ENCODE data around the gene LGALS3BP.

LGALS3BP gene

DNA sequence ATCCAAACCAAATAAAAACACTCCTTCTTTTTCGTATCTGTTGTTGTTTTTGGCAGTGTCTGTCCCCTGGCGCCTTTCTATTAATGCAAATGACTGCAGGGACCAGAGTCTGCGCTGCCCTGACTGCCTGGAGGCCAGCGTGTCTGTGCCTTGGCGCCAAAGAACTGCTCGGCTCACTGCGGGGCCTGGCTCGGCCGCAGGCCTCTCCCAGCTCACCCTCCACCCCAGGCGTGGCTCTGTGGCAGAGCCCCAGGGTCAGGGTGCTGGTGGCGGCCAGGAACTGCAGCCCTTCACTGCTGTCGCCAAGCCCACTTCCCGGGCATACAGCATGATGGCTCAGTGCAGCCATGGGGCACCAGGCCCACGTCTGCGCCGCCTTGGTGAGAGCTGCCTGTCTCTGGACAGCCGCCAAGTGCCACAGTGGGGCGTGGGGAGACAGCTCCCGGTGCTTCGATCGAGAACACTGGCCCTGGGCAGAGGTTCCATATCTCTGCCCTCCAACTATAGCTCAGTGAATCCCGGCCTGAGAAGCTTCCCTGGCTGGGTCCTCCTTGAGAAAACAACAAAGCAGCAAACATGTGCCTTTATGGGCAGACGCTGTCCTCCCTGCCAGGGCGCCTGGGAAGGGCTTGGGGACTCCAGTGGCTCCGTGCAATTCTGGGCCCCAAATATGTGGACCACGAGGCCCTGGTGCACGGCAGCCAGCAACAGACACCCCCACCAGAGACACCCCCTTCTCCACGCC is 18.8 kb upstream of the LGALS3BP start:
- no peak for DNase-seq

DNA sequence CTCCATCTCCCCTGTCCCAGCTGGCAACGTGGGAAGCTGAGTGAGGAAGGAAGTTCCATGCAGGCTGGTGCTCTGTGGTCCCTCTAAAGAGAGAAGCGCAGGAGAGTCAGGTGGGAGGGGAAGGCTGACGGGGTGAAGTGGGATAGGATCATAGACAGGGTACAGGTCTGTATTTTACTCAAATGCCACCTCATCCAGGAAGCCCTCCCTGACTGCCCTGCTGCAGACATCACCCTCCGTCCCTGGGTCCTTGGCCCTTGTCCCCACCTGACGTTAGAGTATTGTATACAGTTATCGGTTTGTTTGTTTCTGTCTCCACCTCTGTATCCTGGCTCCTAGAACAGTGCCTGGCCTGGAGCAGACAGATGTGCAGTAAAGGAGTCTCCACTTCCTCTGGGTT is 18.2 kb upstream of the LGALS3BP start:
- no peak for DNase-seq

DNA sequence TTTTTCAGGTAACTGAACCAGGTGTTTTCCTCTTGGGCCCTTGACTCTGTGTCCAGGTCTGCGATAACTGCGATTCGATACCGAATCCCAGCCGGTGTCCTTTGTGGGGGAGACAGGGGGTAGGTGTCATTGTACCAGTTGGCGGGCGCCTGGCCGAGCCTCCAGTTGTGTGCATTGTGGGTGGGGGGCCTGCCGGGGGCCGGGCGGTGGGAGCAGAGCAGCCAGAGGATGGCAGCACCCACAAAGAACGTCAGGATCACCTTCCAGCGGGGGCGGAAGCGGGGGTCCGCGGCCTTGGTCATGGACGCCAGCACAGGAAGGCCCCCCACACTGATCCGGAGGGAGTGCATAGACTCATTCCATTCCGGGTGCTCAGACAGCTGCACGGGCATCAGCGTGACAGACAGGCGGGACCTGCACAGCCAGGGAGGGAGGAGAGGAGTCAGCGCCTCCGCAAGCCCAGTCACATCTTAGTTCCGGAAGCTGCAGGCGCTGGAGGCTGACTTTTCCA is 17.6 kb upstream of the LGALS3BP start:
- DNase-seq = no peak

DNA sequence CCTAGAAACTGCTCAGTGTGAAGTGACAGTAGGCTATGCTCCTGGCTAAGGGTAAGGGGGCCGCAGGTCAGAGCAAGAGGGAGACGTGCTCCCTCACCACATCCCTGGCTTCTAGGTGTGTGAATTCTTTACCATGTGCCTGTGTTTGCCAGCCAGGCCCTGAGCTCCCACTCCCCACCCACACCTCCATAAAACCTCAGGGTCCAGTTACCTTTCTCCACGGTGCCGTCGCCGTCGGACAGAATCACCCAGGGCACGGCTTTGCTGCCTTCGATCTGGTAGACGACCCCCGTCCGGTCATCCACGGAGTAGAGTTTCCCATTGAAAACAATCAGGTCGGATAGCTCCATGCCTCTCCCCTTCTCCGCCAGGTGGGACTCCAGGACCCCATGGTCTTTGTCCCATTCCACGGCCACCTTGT is 17.1 kb upstream of the LGALS3BP start:
- no peak for DNase-seq

DNA sequence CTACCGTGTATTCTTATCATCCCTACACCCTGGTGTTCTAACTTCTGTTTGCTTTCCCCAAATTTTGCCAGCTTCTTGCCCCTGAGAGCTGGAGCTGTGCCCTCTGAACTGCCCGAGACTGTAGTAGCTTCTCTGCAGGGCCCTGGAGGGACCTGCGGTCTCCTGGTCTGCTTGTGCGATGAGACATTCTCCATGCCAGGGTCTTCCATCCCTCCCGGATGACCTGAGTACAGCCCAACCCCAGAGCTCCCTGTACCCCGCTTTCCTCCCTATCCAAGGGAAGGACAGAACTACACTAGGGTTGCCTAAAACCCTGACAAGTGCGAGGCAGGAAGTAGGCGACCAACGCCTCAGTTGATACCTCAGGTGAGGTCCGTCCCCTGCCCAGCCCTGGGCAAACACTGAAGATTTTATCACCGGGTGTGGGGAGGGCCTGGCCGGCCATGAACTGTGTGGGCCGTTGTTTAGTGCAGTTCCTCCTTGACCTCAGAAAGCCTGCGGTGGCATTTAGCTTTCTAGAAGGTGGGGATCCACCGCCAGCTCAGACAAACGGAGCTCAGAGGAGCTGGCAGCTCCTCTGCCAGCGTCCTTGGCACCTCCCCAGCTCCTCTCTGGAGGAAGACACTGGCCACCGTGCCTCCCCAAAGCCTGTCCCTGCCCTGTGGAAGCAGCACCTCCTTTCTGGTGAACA is 16.2 kb upstream of the LGALS3BP start:
- no peak for DNase-seq

DNA sequence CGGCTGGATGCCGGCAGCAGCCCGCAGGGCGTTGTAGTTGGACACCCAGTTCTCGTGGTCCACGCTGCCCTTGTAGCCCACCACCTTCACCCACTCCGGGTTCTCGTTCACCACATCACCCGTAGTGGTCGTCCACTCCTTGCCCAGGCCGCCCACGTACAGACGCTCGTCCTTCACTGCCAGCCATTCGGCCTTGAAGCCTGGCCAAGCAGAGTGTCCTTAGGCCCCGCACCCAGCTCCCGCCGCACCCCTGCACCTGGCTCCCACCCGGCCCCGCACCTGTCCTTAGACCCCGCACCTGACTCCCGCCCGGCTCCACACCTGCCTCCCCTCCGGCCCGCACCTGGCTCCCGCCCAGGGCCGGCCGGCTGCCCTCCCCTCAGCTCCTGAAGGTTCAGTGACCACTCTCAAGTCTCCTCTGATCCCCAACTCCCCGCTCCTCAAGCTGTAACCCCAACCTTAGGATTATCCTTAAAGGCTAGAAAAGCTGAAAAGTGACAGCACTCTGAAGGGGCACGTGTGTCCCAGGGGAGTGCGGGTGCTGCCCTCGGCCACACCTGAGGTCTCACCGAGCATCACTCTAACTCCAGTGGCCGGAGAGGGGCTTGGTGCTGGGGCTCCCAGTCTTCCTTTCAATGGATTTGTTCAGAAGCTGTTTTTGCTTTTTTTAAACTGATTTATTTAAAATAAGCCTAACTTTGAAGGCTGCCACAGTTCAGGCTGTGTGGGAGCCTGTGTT is 15.5 kb upstream of the LGALS3BP start:
- no peak for DNase-seq

DNA sequence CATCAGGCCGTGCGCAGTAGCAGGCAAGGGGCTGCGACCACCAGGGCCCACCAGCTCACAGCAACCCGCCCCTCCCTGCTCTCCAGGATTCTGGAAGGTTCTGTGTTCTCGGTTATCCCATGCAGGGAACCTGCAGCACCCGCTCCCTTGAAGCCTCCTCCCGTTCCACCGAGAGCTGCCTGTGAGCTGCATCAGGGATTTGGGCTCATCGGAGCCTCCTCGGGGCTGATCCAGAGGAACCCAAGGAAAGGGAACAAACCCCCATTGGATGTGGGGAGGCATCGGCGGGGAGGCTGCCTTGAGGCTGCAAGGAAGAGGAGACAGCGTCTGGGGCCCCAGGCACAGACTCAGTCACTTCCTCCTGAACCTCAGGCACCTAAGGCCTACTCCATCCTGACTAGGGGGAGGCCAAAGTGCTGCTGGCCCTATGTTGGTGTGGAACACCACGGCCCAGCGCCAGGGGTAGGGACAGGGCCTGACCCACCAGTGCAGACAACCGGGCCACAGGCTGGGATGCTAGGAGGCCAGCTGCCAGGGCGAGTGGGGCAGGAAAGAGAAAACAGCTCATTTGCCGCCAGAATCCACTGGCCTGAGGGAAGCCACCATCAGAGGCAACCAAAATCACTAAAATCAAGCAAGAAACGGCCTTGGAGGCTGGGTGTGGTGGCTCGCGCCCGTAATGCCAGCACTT is 14.4 kb upstream of the LGALS3BP start:
- DNase-seq = no peak

DNA sequence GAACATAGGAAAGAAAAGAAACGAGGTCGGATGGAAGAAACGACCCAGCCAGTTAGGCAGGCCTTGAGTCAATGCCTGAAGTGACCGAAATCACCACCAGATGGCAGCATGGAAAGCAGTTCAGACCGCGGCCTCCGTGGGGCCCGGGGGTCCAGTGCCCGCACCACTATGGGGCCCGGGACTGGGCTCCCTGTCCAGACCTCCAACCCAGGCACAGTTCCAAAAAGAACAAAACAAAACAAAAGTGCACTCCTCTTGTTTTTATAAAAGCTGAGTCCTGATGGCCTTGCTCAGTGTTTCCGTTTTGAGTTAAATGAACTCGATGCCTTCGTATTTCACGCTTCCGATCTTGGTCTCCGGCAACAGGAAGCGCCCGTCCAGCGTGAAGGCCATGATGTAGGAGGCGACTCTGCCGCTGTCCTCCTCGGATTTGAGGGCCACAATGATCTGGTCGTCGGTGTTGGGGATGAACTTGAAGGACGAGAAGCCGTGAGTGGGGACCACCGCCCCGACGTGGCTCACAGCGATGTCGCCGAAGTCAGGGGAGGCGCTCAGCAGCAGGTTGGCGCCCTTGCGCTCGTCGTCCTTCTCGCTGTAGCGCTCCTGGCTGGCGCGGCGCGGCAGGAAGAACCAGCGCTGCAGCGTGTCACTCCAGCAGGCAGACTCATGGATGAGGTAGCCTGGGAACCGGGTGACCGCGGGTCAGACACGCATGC is 13.7 kb upstream of the LGALS3BP start:
- peak; percentile 51 to 52 for DNase-seq

DNA sequence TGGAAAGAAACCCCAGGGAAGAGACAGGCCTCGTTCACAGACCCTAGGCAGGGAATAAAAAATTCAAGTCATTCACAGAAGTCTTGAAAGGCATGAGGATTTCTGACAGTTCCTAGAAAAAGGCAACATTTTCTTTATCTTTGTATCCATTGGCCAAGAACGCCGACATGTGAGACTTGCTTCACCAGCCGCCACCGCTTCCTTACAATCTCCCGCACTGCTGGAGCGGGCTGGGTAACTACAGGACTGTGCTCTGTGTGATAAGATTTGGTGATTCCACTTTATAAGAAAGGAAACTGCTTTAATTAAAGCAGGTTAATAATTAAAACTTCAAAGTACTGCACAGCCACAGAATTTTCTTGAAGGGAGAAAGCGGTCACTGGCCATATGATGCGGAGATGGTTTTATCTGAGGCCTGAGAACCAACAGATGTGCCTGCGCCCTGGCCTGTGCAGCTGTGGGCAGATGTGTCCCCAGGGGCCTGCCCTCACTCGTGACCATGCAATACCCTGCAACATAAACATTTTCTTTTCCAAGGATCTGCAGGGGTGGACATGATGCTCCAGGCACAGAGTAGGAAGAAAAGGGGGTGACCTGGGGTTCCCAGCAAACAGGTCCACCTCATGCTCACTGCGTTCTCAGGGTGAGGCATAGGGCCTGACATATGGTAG is 13.0 kb upstream of the LGALS3BP start:
- DNase-seq = no peak

DNA sequence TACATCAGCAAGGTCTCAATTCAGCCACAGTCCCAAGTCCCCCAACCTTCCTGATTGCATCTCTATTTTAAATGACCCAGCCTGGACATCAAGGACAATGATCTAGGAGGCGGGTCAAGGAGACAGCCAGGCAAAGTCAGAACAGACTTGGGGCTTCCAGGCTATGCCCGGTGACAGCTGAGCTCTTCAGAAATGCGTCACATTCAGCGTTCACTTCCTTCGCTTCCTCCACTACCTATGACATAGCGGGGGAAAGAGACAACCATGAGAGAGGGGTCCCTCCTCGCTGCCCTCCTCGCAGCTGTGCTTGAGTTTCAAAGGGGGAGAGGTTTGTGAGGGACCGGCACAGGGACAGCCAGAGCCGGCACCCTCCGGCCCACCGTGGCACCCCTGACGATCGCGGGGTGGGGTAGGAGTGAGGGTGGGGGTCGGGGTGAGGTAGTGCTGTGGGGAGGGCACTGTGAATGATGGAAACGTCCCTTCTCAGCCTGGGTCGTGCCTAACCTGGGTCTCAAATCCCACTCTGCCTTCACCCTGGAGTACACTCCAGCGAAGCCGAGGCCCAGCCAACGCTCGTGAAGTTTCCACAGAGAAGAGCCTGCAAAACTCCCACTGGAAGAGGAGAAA is 12.3 kb upstream of the LGALS3BP start:
- DNase-seq = no peak

DNA sequence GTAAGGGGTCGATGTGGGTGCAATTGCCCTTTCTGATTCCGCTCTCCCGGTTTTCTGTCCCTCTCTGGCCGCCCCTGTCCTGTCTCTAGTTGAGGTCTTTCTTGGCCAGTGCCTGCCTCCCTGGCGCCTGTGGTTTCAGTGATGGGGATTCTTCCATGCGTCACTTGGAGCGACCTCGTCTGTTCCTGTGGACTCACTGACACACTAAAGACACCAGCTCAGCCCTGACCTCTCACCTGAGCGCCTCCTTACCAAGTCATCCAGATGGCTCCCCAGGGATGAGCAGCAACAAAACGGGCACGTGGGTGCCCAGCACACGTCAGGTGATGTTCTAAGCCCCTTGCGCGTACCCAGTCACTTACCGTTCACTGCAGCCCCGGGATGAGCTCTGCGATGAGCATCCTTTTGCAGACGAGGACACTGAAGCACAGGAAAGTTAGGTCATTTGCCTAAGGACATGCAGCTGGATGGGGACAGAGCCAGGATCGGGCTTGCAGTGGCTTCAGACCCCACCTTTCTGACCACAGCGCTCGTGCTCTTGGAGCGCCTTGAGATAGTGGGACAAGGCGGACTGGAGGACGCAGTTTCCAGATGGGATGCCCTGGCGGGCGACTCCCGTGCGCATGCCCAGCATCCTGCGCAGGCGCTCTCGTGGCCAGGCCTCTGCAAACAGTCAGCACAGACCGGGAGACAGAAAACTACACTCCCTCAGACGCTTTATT is 11.5 kb upstream of the LGALS3BP start:
- no peak for DNase-seq

DNA sequence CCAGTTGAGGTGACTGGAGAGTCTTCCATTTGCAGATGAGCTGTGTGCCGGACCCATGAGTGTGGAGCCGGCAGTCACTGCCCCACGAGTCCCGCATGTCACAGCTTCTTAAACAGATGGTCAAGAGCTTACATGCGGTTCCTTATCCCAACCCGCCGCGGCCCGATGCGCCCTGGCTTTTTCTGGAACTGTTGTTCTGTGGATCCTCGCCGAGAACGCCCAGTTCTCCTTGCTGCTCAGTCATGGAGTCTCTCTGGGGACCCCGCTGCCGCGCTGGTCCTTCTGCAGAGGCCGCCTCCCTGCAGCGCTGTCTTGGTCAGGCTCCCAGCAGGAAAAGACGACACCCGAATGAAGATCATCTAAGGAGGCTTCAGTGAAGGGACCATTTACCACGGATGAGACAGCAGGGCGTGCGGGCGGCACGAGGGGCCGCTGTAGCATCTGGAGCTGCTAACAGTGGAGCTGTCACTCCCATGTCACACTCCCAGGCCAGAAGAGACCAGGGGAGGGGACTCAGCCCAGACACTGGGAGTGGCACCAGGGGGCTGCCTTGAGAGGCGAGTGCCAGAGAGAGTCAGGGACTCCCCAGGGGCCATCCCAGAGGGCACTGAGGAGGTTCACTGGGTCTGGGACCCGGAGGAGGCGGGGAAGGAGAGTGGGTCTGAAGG is 10.8 kb upstream of the LGALS3BP start:
- no peak for DNase-seq

DNA sequence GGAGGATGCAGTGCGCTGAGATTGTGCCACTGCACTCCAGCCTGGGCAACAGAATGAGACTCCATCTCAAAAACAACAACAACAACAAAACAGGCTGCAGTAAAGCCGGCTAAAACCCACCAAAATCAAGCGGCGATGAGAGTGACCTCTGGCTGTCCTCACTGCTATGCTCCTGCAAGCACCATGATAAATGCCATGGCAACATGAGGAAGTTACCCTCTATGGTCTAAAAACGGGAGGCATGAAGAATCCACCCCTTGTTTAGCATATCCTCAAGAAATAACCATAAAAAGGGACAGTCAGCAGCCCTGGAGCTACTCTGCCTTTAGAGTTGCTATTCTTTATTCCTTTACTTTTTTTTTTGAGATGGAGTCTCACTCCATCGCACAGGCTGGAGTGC is 8.4 kb upstream of the LGALS3BP start:
- no peak for DNase-seq

DNA sequence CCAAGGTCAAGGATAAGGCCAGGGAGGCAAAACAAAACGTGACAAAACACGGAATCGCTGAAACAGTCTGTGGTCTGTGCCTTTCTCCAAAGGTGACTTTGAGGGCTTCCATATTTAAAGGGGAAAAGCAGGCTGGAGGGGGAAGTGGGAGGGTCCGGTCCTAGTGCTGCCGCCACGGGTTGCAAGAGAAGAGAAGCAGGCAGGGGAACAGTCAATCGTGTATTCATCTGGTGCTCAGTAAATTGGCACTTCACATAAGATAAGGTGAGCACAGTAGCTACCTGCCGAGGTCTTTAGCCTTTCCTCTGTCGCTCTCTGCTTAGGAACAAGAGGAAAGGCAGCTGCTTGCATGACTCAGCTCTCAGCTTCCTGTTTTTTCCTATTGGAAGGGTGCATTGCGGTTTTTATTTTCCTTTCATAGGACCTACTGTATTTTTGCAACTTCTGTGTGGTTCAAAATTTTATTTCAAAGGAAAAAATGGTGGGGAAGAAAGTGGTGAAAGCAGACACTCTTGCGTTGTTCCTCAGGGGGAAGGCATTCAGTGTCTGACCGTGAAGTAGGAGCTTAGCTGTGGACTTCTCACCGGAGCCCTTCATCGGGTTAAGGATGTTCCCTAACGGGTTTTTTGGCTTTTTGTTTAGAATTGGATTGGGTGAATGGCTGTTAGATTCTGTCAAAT is 7.1 kb upstream of the LGALS3BP start:
- DNase-seq = peak; percentile 64 to 67

DNA sequence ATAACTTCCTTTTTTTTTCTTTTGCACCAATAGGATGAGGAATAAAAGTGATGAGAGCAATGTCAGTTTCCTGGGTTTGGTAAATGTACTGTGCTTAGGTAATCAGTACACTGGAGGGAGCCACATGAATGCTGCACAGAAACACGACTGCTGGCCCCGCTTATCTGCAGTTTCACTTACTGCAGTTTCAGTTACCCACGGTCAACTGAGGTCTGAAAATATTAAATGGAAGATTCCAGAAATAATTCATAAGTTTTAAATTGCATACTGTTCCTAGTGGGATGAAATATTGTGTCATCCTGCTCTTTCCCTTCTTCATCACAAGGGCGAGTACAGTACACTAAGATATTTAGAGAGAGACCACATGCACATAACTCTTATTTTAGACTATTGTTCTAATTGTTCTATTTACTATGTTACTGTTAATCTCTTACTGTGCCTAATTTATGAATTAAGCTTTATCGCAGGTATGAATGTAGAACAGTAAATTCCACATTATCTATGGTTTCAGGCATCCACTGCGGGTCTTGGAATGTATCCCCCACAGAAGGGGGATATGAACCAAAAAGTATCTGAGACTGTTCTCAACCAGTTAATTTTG is 6.4 kb upstream of the LGALS3BP start:
- peak; percentile 65 to 72 for DNase-seq

DNA sequence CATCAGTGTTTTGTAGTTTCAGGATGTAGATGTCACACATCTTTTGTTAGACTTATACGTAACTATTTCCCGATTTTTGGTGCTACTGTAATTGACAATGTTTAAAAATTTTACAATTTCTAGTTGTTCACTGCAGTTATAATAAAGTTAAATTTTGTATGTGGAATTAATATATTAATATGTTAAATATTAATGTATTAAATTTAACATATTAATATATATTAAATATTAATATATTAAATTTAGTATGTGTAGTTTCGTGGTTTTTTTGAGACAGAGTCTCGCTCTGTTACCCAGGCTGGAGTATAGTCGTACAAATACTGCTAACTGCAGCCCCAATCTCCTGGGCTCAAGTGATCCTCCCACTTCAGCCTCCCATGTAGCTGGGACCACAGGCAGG is 5.7 kb upstream of the LGALS3BP start:
- no peak for DNase-seq

DNA sequence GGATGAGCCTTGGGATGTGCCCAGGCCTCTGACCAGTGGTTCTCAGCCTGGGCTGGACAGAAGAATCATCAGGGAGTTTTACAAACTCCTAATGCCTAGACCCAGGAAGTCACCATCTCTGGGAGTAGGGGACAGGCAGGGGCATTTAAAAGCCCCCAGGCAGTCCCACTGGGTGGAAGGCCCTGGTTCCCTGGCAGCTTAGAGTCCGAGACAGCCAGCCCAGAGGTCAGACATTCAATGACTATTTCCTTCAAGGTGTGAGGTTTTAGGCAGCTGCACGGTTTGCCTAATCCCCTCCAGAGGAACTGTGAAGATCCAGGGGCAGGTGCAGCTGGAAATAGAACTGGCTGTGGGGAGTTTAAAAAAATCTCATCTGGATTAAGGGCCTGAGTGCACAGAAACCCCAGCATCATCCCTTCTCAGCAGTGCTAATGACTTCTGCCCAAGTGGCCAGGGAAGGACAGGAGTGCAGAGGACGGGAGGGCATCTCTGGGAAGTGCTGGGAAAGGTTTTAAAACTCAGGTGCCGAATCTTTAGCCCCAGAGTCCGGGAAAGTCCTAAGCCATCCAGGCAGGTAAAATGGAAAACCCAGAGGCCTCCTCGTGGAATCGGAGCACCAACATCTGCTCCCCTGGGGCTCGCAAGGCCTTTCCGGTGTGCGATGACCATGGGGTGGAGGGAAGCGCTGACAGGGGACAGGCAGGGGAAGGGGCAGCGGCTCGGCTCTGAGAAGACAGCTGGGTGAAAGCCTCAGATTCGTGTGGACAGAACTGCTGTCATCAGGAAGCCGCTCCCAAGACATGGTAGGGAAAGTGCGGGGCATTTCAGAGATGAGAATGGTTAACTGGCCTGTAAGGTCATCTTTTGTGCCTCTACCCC is 1.5 kb upstream of the LGALS3BP start:
- DNase-seq = no peak

DNA sequence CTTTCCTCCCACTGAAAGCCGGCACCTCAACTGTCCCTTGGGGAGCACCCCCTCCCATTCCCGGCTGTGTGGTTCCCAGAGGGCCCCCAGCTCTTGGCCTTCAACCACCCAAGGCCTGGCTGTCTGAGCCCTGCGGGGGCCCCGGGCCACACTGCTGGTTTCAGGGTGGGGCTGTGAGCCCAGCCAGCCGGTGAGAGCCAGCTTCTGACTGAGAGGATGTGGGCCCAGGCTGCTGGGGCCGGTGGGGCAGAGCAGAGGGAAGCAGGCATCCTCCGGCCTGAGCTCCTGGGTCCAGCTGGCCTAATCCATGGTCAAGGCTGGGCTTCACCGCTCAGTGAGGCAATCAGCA is 875 bp upstream of the LGALS3BP start:
- DNase-seq = no peak

Measured in SHP77 (cell line).